22Rv1 (cell line): ENCODE measurements around the gene CUX1.

Source experiments
- H3K27ac ChIP-seq: fragments of 450-650 bp; 2 replicates; pipeline ENCODE4 v1.5.1; 2017
- ZFX ChIP-seq: fragments of 450-650 bp; IDR thresholded peaks from 2 replicates; pipeline ENCODE4 v1.6.1; 2017; ENCODE audit warnings: antibody characterized with exemption, borderline replicate concordance
- TF ChIP-seq, protein P1 (sequence below): fragments of 450-650 bp; IDR thresholded peaks from 2 replicates; pipeline ENCODE4 v1.5.1; 2017; ENCODE audit warnings: mild to moderate bottlenecking

Gene CUX1

DNA sequence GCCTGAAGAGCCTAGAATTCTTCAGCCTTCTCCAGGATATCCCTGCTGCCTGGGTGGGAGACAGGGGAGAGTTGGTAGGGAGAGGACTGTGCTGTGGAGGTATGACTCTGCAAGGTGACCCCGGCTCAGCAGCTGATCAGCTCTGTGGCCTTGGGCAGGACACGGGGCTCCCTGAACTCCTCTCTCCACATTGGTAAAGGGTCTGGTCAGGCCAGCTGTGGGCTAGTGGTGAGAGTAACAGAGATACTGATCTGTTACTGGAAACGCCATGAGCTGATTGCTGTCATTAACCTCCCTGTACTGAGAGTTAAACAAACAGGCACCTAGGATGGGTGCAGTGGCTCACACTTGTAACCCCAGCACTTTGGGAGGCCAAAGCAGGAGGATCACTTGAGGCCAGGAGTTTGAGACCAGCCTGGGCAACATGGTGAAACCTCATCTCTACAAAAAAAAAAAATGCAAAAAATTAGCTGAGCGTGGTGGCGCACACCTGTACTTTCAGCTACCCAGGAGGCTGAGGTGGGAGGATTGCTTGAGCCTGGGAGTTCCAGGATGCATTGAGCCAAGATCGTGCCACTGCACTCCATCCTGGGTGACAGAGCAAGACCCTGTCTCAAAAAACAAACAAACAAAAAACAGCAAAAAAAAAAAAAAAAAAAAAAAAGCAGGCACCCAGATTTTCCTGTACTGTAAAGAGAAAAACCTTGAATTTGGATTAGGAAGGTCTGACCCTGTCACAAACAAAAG lies 151.5 kb downstream of the CUX1 start:
- TF ChIP-seq, protein P1, sequence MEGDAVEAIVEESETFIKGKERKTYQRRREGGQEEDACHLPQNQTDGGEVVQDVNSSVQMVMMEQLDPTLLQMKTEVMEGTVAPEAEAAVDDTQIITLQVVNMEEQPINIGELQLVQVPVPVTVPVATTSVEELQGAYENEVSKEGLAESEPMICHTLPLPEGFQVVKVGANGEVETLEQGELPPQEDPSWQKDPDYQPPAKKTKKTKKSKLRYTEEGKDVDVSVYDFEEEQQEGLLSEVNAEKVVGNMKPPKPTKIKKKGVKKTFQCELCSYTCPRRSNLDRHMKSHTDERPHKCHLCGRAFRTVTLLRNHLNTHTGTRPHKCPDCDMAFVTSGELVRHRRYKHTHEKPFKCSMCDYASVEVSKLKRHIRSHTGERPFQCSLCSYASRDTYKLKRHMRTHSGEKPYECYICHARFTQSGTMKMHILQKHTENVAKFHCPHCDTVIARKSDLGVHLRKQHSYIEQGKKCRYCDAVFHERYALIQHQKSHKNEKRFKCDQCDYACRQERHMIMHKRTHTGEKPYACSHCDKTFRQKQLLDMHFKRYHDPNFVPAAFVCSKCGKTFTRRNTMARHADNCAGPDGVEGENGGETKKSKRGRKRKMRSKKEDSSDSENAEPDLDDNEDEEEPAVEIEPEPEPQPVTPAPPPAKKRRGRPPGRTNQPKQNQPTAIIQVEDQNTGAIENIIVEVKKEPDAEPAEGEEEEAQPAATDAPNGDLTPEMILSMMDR, result no peak
- TF ChIP-seq ZFX, result no peak
- no peak overlapping the region for H3K27ac ChIP-seq

DNA sequence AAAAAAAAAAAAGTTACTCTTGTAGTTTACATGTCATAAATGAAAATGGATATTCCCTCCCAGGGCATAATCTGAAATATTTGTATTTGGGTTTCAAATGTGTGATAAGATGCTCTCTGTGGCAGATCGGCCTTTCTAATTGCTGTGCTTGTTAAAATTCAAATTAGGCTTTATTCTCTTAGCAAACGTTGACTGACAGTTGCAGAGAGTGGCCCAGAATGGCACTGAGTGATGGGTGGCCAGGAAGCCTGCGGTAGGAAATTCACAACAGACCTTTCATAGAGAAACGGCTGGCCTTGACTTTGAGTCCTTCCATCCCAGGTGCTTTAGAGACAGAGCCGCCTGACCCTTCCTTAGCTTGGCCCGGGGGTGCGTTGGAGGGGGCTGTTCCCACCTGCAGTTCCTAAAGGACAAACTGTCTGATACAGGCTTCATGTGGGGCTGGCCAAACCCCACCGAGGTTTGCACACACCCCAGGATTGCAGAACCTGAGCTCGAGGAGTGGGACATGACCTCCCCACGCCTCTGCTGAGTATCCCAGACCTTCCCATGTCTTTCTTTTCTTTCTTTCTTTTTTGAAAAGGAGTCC lies 152.7 kb downstream of the CUX1 start:
- H3K27ac ChIP-seq, result no peak overlapping the region
- TF ChIP-seq, protein P1, result no peak
- TF ChIP-seq ZFX, result no peak

DNA sequence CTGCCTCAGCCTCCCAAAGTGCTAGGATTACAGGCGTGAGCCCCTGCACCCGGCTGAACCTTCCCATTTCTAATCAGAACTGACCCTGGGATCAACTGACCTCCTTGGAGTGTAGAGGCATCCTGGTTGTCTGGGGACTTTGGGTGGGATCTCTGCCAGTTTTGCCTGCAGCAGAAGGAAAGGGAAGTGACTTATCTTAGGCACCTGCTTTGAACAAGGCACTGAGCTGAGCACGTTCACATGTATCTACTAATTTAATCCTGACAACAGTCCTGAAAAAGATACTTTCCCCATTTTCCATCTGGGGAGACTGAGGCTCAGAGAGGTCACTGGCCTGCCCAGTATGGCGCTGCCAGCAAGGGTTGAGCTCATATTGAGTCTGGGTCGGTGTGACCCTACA lies 153.4 kb downstream of the CUX1 start:
- no peak overlapping the region for H3K27ac ChIP-seq
- no peak for TF ChIP-seq ZFX
- TF ChIP-seq, protein P1, result no peak

DNA sequence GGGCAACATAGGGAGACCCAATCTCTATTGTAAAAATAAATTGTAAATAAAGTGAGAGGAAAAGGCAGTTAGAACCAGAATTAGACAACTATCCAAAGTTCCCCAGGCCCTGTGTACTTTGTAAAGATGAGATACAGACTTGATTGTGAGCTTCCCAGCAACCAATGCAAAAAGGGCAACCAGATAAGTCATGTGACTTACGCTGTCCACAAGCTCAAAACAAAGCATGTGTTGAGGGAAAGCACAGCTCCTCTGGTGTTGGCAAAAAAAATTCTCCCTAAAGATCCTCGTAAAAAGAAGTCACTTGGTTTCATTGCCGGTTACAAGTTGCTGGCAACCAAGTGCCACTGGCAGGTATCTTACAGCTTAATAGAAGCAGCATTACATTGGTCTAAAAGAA lies 154.0 kb downstream of the CUX1 start:
- TF ChIP-seq, protein P1, result no peak
- TF ChIP-seq ZFX, result no peak
- no peak overlapping the region for H3K27ac ChIP-seq

DNA sequence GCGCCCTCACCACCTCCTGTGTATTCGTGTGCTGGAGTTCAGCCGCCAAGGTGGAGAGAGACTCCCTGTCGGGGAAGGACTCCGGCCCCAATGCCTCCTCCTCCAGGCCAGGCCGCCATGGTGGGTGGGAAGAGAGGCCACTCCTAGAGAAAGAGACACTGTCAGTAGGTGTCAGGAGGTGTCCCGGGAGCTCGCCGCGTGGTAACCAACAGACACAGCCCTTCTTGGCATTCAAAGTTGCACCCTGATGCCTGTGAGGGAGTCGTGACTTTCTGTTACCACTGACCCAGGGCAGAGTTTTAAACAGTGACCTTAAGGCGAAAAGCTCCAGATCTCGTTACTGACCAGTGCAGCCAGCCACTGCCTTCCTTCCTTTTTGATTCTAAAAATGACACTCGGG lies 155.2 kb downstream of the CUX1 start:
- no peak overlapping the region for H3K27ac ChIP-seq
- TF ChIP-seq ZFX, result no peak
- TF ChIP-seq, protein P1, result no peak

DNA sequence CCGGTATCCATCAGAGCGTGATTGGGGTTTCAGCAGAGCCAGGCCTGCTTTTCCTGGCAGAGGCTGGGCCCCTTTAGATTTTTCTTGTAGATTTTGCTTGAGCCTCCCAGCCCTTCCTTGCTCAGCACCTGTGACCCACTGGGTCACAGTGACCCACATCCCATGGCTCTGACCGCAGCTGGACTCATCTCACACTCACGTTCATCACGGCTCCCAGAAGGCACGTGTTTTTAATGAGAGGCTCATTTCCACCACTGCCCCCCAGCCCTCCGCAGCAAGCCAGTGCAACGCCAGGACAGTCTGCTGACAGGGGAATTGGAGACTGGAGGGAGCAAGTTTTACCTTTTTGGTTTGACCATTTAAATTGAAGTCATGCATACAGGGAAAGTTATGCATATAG lies 155.7 kb downstream of the CUX1 start:
- H3K27ac ChIP-seq, result no peak overlapping the region
- TF ChIP-seq ZFX, result no peak
- TF ChIP-seq, protein P1, result no peak

DNA sequence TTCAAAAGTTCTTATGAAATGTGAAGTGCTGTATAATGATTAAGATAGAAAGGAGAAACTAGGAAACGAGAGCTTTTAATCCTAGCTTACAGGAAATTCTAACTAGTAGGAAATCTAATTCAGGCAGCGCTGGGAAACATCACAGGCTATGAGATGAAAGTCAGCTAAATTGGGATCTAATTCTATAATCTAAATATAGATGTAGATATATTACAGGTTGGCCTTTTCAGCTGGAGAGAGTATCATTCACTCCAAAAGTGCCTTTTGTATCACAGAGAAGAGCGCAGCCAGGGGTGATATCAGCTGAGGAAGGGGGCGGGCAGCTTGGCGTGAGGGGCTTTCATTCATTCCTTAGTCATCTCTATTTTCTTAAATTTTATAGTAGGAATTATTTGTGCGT lies 157.0 kb downstream of the CUX1 start:
- TF ChIP-seq, protein P1, result no peak
- TF ChIP-seq ZFX, result no peak
- no peak overlapping the region for H3K27ac ChIP-seq
